PC-9 (cell line): ENCODE data around the gene FREM2. TPM values are rescaled to one million over a fixed set of nuclear protein-coding genes. Genes with fewer than 3 reads are reported as not detected.

Experiments used
- BruUV-seq: library from RNA; stranded (reverse); fragments of 400-500 nt; replicated peaks from 2 replicates; lab custom pipeline; 2021; lab: Mats Ljungman, UMichigan
- CTCF ChIA-PET: fragments of 300-600 bp; sonication (Branson Sonifier 250); formaldehyde crosslinking; loops from one replicate; lab custom pipeline; 2022; ENCODE audit warnings: antibody characterized with exemption; lab: Charles Lee
- POLR2A ChIA-PET: fragments of 300-600 bp; sonication (Branson Sonifier 250); formaldehyde crosslinking; loops from one replicate; lab custom pipeline; 2022; ENCODE audit warnings: antibody characterized with exemption; ENCODE audit not compliant: unreplicated experiment; lab: Charles Lee
- DNase-seq, 2 experiments: peaks; one replicate each; pipeline versions ENCODE4 v3.0.0 to v3.0.0-alpha.2; 2015 to 2022; ENCODE audit warnings: mixed read lengths in 1 of 2
- H2AFZ ChIP-seq: fragments of 200-600 bp; sonication (generic); 2 replicates; pipeline ENCODE4 v1.8.1; 2017; ENCODE audit warnings: antibody characterized with exemption
- H3F3A ChIP-seq: fragments of 200-600 bp; sonication (generic); 2 replicates; pipeline ENCODE4 v1.8.1; 2017; ENCODE audit warnings: antibody characterized with exemption, mild to moderate bottlenecking, low read depth; ENCODE audit not compliant: insufficient read depth
- H3K27ac ChIP-seq: fragments of 200-600 bp; sonication (generic); 2 replicates; pipeline ENCODE4 v1.6.1; 2016; ENCODE audit warnings: mixed run types
- H3K27me3 ChIP-seq: fragments of 200-600 bp; sonication (generic); 2 replicates; pipeline ENCODE4 v1.6.1; 2016; ENCODE audit warnings: low read depth, mixed run types; ENCODE audit not compliant: insufficient read depth
- H3K36me3 ChIP-seq: fragments of 200-600 bp; sonication (generic); 2 replicates; pipeline ENCODE4 v1.6.1; 2016; ENCODE audit warnings: low read depth, mixed run types
- H3K4me1 ChIP-seq: fragments of 200-600 bp; sonication (generic); replicated peaks from 2 replicates; pipeline ENCODE4 v1.6.1; 2016; ENCODE audit warnings: mixed run types; ENCODE audit not compliant: insufficient read depth
- H3K4me2 ChIP-seq: fragments of 200-600 bp; sonication (generic); 2 replicates; pipeline ENCODE4 v1.6.1; 2017; ENCODE audit warnings: mixed run types
- H3K4me3 ChIP-seq: fragments of 200-600 bp; sonication (generic); 2 replicates; pipeline ENCODE4 v1.6.1; 2016; ENCODE audit warnings: mixed run types
- H3K79me2 ChIP-seq: fragments of 200-600 bp; sonication (generic); 2 replicates; pipeline ENCODE4 v1.6.1; 2017; ENCODE audit warnings: low read depth, mixed run types
- H3K9me2 ChIP-seq: fragments of 200-600 bp; sonication (generic); 2 replicates; pipeline ENCODE4 v1.8.1; 2017; ENCODE audit warnings: mild to moderate bottlenecking; ENCODE audit not compliant: insufficient read depth
- H3K9me3 ChIP-seq: fragments of 200-600 bp; sonication (generic); 2 replicates; pipeline ENCODE4 v1.8.1; 2016; ENCODE audit warnings: low read depth; ENCODE audit not compliant: insufficient read depth
- H4K20me1 ChIP-seq: fragments of 200-600 bp; sonication (generic); 2 replicates; pipeline ENCODE4 v1.8.1; 2017; ENCODE audit not compliant: insufficient read depth
- CTCF ChIP-seq: fragments of 200-600 bp; sonication (generic); conservative IDR thresholded peaks from 2 replicates; pipeline ENCODE4 v1.6.1; 2017; ENCODE audit warnings: mixed run types, antibody characterized with exemption, mild to moderate bottlenecking, moderate library complexity
- EZH2 ChIP-seq: fragments of 200-600 bp; sonication (generic); IDR thresholded peaks from 2 replicates; pipeline ENCODE4 v1.8.0; 2017; ENCODE audit warnings: antibody characterized with exemption, low read depth
- intact Hi-C: fragments of 100-400 bp; cut with micrococcal nuclease; formaldehyde crosslinking; loops from one replicate; pipeline ENCODE4 v1.10.0; 2022; ENCODE audit not compliant: unreplicated experiment
- total RNA-seq: library from RNA; stranded (reverse); gene quantifications from 2 replicates; pipeline ENCODE4 v1.2.3, GENCODE V29; 2021

The FREM2 gene
- total RNA-seq, 1 experiment from 2014 or later: 0.65 TPM

GRCh38 chr13:38888309-38888708 is 201.4 kb downstream of the FREM2 start:
- Histone ChIP-seq H4K20me1 (no peaks in the 10 kb centered on the region), H3K79me2 (no peaks in the 10 kb centered on the region), H3K9me3 (no peaks in the 10 kb centered on the region), H3K27ac (no peak overlapping the region), H3K4me2 (no peak overlapping the region), H3K4me1 (no peaks in the 10 kb centered on the region), H3F3A (no peaks in the 10 kb centered on the region), H3K4me3 (no peak overlapping the region), H3K9me2 (no peaks in the 10 kb centered on the region), H2AFZ (no peak overlapping the region), H3K27me3 (no peaks in the 10 kb centered on the region), H3K36me3 (no peaks in the 10 kb centered on the region)
- no peak for DNase-seq
- intact Hi-C loops: no loop called here
- CTCF ChIA-PET: no interaction called here
- POLR2A ChIA-PET: no interaction called here
- no TSS peak for BruUV-seq
- TF ChIP-seq CTCF (no peak), EZH2 (no peak)

- no peaks in the 10 kb centered on the region for H3K9me2 ChIP-seq
- no peak overlapping the region for H3K27ac ChIP-seq
- CTCF ChIA-PET: no interaction called here
- H3F3A ChIP-seq: no peaks in the 10 kb centered on the region
- H3K4me2 ChIP-seq: no peak overlapping the region
- DNase-seq: no peak
- H3K79me2 ChIP-seq: no peaks in the 10 kb centered on the region
- H4K20me1 ChIP-seq: no peaks in the 10 kb centered on the region
- no peaks in the 10 kb centered on the region for H3K9me3 ChIP-seq
- intact Hi-C loops: no loop called here
- H3K36me3 ChIP-seq: no peaks in the 10 kb centered on the region
- no peaks in the 10 kb centered on the region for H3K27me3 ChIP-seq
- H2AFZ ChIP-seq: no peak overlapping the region
- H3K4me3 ChIP-seq: no peak overlapping the region
- no TSS peak for BruUV-seq
- TF ChIP-seq EZH2: no peak
- no peak for TF ChIP-seq CTCF
- POLR2A ChIA-PET: no interaction called here
- H3K4me1 ChIP-seq: no peaks in the 10 kb centered on the region
Observed at GRCh38 chr13:38895075-38895474, 208.2 kb downstream of the FREM2 start.

- Histone ChIP-seq H3K4me2 (no peak overlapping the region), H3K36me3 (no peaks in the 10 kb centered on the region), H3K9me3 (no peaks in the 10 kb centered on the region), H3F3A (no peaks in the 10 kb centered on the region), H3K27me3 (no peaks in the 10 kb centered on the region), H2AFZ (no peak overlapping the region), H3K27ac (no peak overlapping the region), H3K9me2 (no peaks in the 10 kb centered on the region), H3K79me2 (no peaks in the 10 kb centered on the region), H3K4me1 (no peaks in the 10 kb centered on the region), H3K4me3 (no peak overlapping the region), H4K20me1 (no peaks in the 10 kb centered on the region)
- no peak for DNase-seq
- no TSS peak for BruUV-seq
- POLR2A ChIA-PET: no interaction called here
- CTCF ChIA-PET: no interaction called here
- no peak for TF ChIP-seq CTCF
- intact Hi-C loops: no loop called here
Observed at GRCh38 chr13:38897521-38897920, 210.6 kb downstream of the FREM2 start.
